Chondrocyte (in vitro differentiated cells): Measurements from ENCODE around the gene PEX5L. TPM values are rescaled to one million over a fixed set of nuclear protein-coding genes. Genes with fewer than 3 reads are reported as not detected.

Source experiments
- DNase-seq: peaks from one replicate; pipeline ENCODE4 v3.0.0; 2021; ENCODE audit warnings: mixed read lengths, low spot score
- H3K27ac Mint-ChIP-seq: one replicate; pipeline ENCODE4 v1.8.0; 2021; ENCODE audit warnings: mild to moderate bottlenecking, moderate library complexity, mixed read lengths; ENCODE audit not compliant: unreplicated experiment
- H3K27me3 Mint-ChIP-seq: 2 replicates; pipeline ENCODE4 v1.8.0; 2021; ENCODE audit warnings: low read depth, mixed read lengths
- H3K36me3 Mint-ChIP-seq: 2 replicates; pipeline ENCODE4 v1.8.0; 2021; ENCODE audit warnings: low read depth, mixed read lengths
- H3K4me1 Mint-ChIP-seq: 2 replicates; pipeline ENCODE4 v1.8.0; 2021; ENCODE audit warnings: low read depth, mild to moderate bottlenecking, mixed read lengths
- H3K4me3 Mint-ChIP-seq: one replicate; pipeline ENCODE4 v1.8.0; 2021; ENCODE audit warnings: mild to moderate bottlenecking, moderate library complexity, mixed read lengths; ENCODE audit not compliant: unreplicated experiment
- H3K9me3 Mint-ChIP-seq: 2 replicates; pipeline ENCODE4 v1.8.0; 2021; ENCODE audit warnings: low read depth, mixed read lengths
- total RNA-seq: library from RNA; stranded (reverse); gene quantifications from 3 replicates; pipeline ENCODE4 v1.2.1, GENCODE V29; 2021
- TF ChIP-seq, protein P1 (sequence below): fragments of 200-600 bp; sonication (generic); IDR thresholded peaks from 2 replicates; pipeline ENCODE4 v1.5.0; 2021; ENCODE audit warnings: antibody characterized with exemption, mild to moderate bottlenecking, moderate library complexity

Gene PEX5L
- total RNA-seq, 1 donor from 2014 or later = not detected

DNA sequence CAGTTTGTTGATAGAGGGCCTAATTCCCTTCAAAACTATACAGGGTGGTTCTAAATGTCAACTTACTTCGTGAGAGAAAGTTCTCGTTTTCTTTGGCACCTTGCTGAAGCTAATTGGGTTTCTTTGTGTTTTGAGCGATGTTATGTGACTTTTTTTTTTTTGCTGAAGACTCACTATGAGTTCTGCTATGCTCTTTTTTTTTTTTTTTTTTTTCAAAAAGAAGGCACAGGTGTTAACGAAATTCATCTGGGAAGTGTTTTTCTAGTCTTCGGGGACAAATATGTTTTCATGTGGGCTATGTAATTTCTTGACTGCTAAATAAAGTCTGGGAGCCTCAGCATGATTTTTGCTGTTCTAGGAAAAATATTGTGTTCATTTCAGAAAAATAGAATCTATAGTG lies 81.5 kb downstream of the PEX5L start:
- Mint-ChIP-seq H3K27ac (no peak overlapping the region), H3K4me3 (no peak overlapping the region), H3K4me1 (no peaks in the 10 kb centered on the region)

DNA sequence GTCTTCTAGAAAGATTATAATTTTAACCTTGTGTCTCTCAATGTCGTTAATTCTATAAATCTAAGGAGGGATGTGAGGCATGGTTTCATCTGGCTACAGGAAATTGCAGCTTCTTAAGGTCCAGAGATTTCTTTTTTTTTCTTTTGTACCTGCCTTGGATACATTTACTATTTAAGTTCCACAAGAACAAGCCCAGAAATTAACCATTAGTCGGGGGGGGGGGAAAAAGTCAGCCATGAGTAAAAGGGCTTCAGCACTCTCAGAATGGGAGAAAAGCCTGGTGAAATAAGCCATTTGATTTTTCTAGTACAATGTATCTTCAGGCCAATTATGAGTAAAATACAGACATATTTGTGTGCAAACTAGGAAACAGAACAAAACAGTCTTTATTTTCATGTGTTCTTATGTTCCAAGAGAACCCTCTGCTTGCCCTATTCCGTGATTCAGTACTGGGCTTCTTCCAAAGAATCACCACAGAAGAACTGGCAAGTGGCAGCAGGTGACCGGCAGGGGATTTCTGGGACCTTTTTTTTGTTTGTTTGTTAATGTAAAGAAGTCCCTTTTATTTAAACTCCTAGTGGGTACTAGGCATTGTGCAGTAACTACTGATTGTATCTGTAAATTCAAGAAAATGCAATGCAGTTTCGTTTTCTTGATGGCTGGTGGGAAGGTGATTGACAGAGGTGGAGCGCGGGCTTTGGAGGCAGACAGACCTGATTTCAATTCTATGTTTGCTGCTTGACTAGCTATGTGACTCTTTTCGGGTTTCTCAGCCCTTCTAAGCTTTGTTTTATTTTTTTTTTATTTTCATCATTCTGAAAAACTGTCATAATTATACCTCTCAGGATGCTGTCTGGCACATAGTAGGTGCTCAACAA lies 82.5 kb downstream of the PEX5L start:
- no peaks in the 10 kb centered on the region for H3K36me3 Mint-ChIP-seq
- peaks cover 16% of the 10 kb centered on the region for H3K27me3 Mint-ChIP-seq
- TF ChIP-seq, protein P1, sequence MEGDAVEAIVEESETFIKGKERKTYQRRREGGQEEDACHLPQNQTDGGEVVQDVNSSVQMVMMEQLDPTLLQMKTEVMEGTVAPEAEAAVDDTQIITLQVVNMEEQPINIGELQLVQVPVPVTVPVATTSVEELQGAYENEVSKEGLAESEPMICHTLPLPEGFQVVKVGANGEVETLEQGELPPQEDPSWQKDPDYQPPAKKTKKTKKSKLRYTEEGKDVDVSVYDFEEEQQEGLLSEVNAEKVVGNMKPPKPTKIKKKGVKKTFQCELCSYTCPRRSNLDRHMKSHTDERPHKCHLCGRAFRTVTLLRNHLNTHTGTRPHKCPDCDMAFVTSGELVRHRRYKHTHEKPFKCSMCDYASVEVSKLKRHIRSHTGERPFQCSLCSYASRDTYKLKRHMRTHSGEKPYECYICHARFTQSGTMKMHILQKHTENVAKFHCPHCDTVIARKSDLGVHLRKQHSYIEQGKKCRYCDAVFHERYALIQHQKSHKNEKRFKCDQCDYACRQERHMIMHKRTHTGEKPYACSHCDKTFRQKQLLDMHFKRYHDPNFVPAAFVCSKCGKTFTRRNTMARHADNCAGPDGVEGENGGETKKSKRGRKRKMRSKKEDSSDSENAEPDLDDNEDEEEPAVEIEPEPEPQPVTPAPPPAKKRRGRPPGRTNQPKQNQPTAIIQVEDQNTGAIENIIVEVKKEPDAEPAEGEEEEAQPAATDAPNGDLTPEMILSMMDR = no peak
- no peak overlapping the region for H3K4me3 Mint-ChIP-seq
- H3K9me3 Mint-ChIP-seq = no peaks in the 10 kb centered on the region
- no peaks in the 10 kb centered on the region for H3K4me1 Mint-ChIP-seq
- no peak overlapping the region for H3K27ac Mint-ChIP-seq
- DNase-seq = no peak

More for the DNA sequence above, 81.5 kb downstream of the PEX5L start:
- TF ChIP-seq, protein P1 = no peak
- H3K27me3 Mint-ChIP-seq = peaks cover 18% of the 10 kb centered on the region
- DNase-seq = no peak
- H3K36me3 Mint-ChIP-seq = no peaks in the 10 kb centered on the region
- H3K9me3 Mint-ChIP-seq = no peaks in the 10 kb centered on the region

DNA sequence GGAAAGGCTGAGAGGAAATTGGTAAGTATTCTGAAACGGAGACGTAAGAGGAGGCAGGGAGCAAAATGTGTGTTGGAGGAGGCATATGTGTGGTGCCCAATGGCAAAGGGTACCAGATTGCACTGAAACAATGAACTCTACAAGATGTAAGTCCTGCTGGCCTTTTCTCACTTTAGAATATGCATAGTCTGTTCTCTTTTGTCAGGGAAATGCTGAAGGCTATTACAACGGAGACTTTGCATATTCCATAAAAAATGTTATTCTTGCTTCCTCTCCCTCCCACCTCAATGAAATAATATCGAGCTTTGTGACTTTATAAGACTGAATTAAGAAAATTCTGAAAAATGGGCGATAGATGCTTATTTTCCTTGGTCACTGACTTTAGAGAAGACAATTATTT lies 85.9 kb downstream of the PEX5L start:
- Mint-ChIP-seq H3K9me3 (no peaks in the 10 kb centered on the region), H3K4me3 (no peak overlapping the region)

DNA sequence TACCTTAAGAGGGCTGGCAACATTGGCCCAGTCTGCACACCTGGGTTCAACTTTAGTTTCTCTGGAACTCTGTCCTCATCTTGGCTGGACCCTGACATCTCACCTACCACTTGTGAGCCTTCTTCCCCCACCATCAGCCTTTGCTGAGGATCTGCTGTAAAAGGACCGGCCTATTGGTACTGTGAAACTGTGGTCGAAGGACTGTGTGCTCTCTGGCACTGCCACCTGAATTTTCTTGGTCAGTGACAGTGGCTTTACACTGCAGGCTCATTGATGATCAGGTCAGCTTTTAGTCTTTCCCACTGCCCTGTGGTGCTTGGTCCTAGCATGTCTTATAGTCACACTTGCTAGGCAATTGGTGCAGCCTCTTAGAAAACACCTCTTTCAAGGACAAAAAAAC lies 86.9 kb downstream of the PEX5L start:
- no peaks in the 10 kb centered on the region for H3K9me3 Mint-ChIP-seq
- H3K4me1 Mint-ChIP-seq = no peaks in the 10 kb centered on the region
- H3K4me3 Mint-ChIP-seq = no peak overlapping the region
- no peak overlapping the region for H3K27ac Mint-ChIP-seq
- TF ChIP-seq, protein P1 = no peak
- no peak for DNase-seq
- no peaks in the 10 kb centered on the region for H3K36me3 Mint-ChIP-seq
- H3K27me3 Mint-ChIP-seq = peaks cover 16% of the 10 kb centered on the region

More for the DNA sequence above, 85.9 kb downstream of the PEX5L start:
- no peaks in the 10 kb centered on the region for H3K4me1 Mint-ChIP-seq
- no peak for DNase-seq
- no peaks in the 10 kb centered on the region for H3K36me3 Mint-ChIP-seq
- H3K27ac Mint-ChIP-seq = no peak overlapping the region
- TF ChIP-seq, protein P1 = no peak
- peaks cover 16% of the 10 kb centered on the region for H3K27me3 Mint-ChIP-seq

DNA sequence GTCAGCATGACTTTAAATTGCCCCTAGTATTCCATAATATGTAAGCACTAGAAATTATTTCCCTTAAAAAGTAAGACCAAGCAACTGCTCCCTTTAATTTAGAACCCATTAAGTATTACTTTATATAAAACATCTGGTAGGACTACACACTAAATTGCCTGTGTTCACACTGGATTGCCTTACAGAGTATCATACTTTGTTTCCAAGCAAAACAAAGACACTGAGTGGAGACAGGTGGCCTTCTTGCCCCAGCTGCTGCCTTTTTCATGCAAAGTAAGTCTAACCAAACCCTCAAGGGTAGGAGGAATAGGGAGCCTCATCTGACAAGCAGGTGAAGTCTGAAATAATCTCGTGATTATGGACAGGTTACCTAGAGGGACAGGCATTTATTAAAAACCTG lies 87.3 kb downstream of the PEX5L start:
- H3K27ac Mint-ChIP-seq = no peak overlapping the region
- no peaks in the 10 kb centered on the region for H3K4me1 Mint-ChIP-seq
- DNase-seq = no peak
- peaks cover 16% of the 10 kb centered on the region for H3K27me3 Mint-ChIP-seq
- TF ChIP-seq, protein P1 = no peak
- H3K36me3 Mint-ChIP-seq = no peaks in the 10 kb centered on the region
- no peaks in the 10 kb centered on the region for H3K9me3 Mint-ChIP-seq
- H3K4me3 Mint-ChIP-seq = no peak overlapping the region
